ENCODE results near the gene NUDT19. TPM values are rescaled to one million over a fixed set of nuclear protein-coding genes. Genes with fewer than 3 reads are reported as not detected.

The NUDT19 gene
- total and polyA plus RNA-seq, 9 of the 15 experiments (the other 6 are each of a cell fraction or from before 2014, with no cell fraction given): 9.6 to 38.6 (median 14.4) TPM

- TF ChIP-seq ELK1 (CRISPR knock-in tag; IDR thresholded peaks at IDR 0.05): peak; percentile 65; the same call in 1 of the 2 replicates
- TF ChIP-seq RREB1 (CRISPR knock-in tag; IDR thresholded peaks at IDR 0.05): no peak
- TF ChIP-seq RFX1 (IDR thresholded peaks at IDR 0.05): no peak
- no peak for TF ChIP-seq HDAC3 (IDR thresholded peaks at IDR 0.05; ENCODE audit: borderline replicate concordance, partially characterized antibody)
- no peak for TF ChIP-seq FOXO4 (CRISPR knock-in tag; IDR thresholded peaks at IDR 0.05)
- no peak; the same call in 1 of the 2 replicates for TF ChIP-seq MBD2 (IDR thresholded peaks at IDR 0.05; ENCODE audit: borderline replicate concordance, low read depth)
- no peak for TF ChIP-seq GTF2A2 (tag; IDR thresholded peaks at IDR 0.05)
- no peak for TF ChIP-seq HOXB6 (CRISPR knock-in tag; IDR thresholded peaks at IDR 0.05; ENCODE audit: borderline replicate concordance)
- no peak for TF ChIP-seq ZNF384 (IDR thresholded peaks at IDR 0.05; ENCODE audit: low read depth, low read length)
- TF ChIP-seq MCM2 (IDR thresholded peaks at IDR 0.05; ENCODE audit: low read depth): no peak
- TF ChIP-seq PRMT5 (CRISPR knock-in tag; IDR thresholded peaks at IDR 0.05): no peak
- TF ChIP-seq UBTF (IDR thresholded peaks at IDR 0.05; ENCODE audit: borderline replicate concordance in 1 of 2, low read depth in 2 of 2, low read length in 2 of 2): peak; percentile 91 to 96; a peak in 3 of 4 replicates
- TF ChIP-seq CXXC5 (CRISPR knock-in tag; IDR thresholded peaks at IDR 0.05): no peak; the same call in 1 of the 2 replicates
- TF ChIP-seq NR0B1 (IDR thresholded peaks at IDR 0.05; ENCODE audit: partially characterized antibody): no peak
- TF ChIP-seq THRAP3 (IDR thresholded peaks at IDR 0.05; ENCODE audit: borderline replicate concordance): no peak
Measured at GRCh38 chr19:32691952-32692726, 518 bp downstream of the NUDT19 start (continued).

Measured in K562 (cell line).